CD4-positive, alpha-beta T cell treated with Interferon alpha-2 for 1 hour (primary cell): ENCODE data around the gene CTNNA1.

Experiments used
- DNase-seq, 2 donors: peaks; one replicate each; pipeline ENCODE4 v3.0.0-alpha.2; 2020 to 2022

CTNNA1 gene

GRCh38 chr5:138936225-138936967 is 183.2 kb downstream of the CTNNA1 start:
- DNase-seq, result no peak

DNA sequence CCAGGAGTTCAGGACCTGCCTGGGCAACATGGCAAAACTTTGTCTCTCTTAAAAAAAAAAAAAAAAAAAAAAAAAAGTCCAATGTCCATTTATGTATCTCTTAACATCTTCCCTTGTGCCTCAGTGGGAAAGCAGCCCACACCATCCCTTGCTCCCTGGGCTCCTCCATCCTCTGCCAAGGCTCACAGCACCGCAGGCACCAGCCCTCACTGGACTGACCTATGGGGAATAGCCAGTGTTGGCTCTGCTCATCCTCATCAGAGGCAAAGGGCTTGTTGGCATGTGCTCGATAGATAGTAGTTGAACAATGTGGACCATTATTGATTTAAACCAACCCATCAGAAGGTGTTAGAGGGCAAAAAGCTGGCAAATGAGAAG is 183.7 kb downstream of the CTNNA1 start:
- DNase-seq, result no peak

- no peak for DNase-seq
These were observed 184.5 kb downstream of the CTNNA1 start for GRCh38 chr5:138937392-138938387.

DNA sequence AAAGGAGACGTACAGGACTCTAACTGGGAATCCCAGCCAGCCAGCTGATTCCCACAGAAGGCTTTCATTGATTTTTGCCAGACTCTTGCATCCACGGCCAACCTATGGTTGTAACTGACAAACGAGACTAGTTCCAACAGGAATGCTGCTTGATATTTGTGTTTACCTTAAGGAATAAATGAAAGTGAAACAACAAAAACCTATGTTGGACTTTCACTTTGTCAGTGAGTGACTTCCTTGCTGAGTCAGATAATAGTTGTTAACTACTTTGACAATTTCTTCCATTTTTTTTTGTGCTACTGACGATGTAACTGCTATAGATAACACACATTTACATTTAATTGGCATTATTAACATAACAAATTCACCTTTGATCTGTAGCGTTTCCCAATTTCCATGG is 185.3 kb downstream of the CTNNA1 start:
- no peak for DNase-seq

DNA sequence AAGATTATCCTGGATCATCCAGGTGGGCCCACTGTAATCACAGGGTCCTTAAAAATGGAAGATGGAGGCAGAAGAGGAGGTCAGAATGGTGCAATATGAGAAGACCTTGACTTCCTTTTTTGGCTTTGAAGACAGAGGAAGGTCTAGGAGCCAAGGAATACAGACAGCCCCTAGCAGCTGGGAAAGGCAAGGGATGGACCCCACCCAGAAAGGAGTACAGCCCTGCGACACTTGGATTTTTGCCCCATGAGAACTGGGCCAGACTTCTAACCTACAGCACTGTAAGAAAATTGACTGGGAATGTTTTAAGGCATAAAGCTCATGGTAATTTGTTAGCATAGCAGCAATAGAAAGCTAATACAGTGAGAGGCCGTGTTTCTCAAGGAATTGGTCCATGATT is 188.8 kb downstream of the CTNNA1 start:
- no peak for DNase-seq

DNA sequence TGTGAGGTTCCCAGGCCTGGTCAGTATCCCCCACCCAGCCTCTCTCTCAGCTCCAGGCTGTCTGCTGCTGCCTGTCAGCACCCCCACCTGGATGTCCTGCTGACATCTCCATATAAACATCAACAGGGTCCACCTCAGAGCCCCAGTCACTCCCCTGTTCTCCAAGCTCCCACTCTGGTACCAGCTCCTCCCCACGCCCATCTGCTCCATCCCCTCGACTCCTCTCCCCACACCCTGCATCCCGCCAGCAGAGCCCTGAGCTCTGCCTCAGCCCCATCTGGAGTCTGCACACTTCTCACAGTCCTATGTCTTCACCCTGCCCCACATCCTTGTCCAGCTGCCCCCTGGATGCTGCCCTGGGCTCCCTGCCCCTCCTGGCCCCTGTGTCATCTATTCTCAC is 189.6 kb downstream of the CTNNA1 start:
- no peak for DNase-seq

DNA sequence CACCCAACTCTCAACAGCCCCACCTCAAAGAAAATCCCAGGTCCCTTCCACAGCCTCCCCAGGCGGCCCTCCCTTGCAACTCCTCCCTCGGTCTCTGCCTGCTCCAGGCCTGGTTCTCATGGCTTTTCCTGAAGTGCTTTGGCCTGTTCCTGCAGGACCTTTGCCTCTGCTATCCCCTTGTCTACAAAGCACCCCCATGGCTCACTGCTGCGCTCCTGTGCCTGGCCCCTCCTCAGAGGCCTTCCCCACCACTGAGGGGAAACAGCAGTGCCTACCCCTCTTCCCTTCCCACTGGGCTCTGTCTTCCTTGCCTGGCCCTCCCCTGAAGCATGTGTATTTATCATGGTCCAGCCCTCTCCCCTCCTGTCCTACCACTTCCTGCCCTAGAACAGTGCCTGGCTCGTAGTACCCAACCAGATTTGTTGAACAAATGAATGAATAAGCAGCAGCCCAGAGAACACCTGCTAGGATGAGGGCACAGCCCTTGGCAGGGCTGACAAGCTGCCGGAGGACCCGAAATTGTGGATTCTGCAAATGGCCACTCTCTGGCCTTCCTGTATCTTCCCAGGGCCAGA is 190.5 kb downstream of the CTNNA1 start:
- DNase-seq, result no peak

GRCh38 chr5:138944527-138945322 is 191.5 kb downstream of the CTNNA1 start:
- DNase-seq, result no peak

GRCh38 chr5:138945421-138946240 is 192.4 kb downstream of the CTNNA1 start:
- DNase-seq, result no peak

GRCh38 chr5:138946241-138946623 is 193.0 kb downstream of the CTNNA1 start:
- DNase-seq, result no peak

DNA sequence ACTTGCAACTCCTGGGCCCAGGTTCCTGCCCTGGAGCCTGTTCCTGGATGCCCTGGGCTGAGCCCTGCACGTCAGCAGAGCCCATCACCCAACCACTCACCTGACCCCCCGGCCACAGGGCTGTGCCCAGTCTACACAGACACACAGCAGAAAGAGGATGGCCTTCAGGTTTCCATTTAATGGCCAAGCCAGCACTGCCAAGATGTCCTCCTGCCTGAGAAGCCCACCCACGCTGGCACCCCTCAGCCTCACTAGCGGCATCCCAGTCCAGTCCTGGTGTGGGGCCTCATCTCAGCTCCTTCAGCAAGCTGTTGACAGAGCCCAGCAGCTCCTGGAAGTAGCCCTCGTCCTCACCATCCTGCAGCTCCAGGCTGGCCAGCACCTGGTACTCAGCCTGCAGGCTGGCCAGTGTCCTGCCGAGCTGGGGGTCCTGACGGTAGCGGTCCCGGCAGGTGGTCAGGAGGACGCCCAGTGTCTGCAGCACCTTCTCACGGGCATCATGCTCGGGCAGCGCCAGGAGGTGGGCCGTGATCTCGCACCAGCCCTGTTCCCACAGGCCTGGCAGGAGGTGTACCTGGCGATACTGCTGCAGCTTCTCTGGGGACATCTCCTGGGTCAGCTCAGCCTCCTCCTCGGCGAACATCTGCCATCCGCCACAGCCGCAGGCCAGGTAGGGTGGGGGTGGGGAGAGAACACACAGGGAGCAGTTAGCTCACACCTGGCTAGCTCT is 193.8 kb downstream of the CTNNA1 start:
- DNase-seq, result no peak

DNA sequence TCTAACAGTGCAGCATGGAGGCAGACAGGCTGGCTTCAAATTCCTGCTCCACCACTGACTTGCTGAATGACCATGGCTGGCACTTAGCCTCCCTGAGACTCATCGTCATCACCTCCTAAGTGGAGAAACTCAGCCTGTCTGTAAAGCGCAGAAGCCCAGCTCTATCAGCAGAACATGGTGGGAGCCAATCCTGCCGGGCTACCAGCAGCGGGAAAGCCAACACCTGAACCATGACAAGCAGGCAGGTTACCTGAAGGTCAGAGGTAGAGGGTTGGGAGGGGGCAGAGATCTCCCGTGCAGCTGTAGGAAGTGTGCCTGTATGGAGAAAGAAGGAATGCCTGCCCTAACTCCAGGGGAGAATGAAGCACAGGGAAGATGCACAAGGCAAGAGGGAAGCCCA is 194.6 kb downstream of the CTNNA1 start:
- DNase-seq, result no peak

GRCh38 chr5:138948471-138949222 is 195.4 kb downstream of the CTNNA1 start:
- no peak for DNase-seq

DNA sequence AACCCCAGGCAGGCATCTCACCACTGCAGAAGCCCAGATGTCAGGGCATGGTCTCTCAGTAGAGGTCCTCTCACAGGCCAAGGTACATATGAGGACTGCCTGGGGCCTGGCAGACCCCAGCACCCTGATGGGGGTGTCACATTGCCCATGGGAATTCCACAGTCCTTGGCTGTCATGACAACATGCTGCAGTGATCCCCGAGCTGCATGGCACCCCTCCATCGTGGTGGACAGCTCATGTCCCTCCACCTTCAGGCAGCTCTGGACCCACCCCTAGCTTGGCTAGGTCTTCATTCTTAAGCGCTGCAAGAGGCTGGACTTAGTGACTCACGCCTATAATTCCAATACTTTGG is 196.0 kb downstream of the CTNNA1 start:
- no peak for DNase-seq

DNA sequence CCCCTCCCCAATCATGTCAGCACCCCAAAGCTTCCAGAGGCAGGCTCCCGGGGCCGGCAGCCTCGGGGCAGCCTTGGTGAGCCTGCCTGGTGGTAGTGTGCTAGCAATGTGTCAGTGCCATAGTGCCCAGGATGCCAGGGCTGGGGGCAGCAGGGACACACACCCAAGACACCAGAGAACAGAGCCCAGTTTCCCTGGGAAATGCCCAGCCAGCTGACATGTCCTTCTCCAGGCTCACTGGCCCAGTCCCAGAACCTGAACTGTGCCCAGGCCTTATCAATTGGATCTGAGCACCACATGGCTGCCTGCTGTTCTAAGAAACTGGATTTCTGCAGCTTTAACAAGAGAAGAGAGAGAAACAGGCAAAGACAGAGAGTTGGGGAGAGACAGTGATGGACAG is 196.8 kb downstream of the CTNNA1 start:
- DNase-seq, result no peak

- DNase-seq, result no peak
These were observed 197.3 kb downstream of the CTNNA1 start for GRCh38 chr5:138950421-138951031.

DNA sequence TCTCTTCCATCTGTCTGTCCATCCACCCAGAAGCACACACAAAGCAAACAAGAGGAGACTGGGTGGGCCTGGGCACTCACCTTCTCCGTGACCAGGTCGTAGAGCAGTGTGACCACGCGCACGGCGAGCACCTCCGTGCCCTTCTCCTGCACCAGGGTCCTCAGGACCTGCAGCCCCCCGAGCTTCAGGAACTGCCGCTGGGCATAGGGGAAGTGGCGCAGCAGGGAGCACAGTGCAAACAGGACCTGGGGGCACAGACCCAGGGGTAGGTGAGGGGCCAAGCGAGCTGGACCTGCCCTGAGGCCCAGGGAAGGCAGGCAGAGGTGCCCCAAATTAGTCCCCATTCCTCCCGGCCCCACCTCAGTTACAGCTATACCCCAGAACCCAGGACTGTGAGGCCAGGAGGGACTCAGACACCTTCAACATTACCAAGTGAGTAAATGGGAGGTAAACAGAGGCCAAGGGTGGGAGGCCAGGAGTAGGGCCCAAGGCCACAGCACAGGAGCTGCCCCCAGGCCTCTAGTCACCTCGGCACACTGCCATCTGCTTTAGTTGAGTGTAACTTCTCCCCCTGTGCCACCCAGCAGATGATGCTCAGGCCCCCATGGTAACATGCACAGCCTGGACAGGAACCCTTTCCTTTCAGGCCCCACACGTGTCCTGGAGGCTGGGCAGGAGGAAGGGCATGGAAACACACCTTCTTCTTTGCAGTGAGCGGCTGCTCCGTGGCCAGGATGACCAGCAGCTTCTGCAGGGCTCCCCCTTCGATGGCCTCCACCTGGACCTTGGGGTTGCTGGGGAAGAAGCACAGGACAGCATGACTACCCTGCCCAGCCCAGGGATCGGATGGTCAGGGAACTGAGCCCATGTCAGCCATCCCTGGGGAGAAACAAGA is 198.1 kb downstream of the CTNNA1 start:
- DNase-seq, result no peak

GRCh38 chr5:138951986-138952735 is 198.9 kb downstream of the CTNNA1 start:
- no peak for DNase-seq
